ENCODE measurements around the gene NTHL1. TPM values are rescaled to one million over a fixed set of nuclear protein-coding genes. Genes with fewer than 3 reads are reported as not detected.

Gene NTHL1
- total RNA-seq, 4 donors from 2014 or later = 6.1 to 38.7 (median 25.0) TPM

DNA sequence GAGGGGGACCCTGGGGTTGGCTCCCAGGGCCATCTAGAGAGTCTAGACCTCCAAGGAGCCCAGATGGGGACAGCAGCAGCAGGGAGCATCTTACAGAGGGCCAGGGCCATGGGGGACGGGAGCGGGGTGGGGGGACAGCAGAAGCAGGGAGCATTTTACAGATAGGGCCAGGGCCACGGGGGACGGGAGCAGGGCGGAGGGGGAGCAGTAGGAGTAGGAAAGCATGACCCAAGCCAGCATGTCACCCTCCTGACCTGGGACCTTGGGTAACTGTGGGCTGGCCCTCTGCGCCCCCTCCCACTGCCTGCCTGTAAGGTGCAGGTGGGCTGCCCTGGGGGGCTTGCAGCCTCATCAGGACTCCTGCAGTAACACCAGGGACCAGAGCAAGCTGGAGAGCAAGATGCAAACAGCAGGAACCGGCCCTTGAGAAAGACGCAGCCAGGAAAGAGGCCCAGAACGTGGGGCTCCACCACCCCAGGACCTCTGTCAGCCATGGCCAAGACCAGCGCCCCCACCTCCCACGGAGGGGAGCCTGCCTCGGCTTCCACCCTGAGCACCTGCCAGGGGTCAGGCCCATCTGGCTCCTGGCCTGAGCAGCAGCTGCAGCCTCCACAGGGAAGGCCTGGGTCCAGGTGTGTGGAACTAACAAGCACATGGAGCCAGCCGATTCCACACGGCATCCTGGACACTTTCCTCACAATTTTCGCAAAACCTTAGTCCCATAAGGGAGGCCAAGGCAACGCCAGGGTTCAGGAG is 40.4 kb downstream of the NTHL1 start:
- no peaks in the 10 kb centered on the region for H3K9me3 ChIP-seq
- peaks cover 9 to 10% of the 10 kb centered on the region in 2 donors for H3K36me3 ChIP-seq
- no peak for DNase-seq
- peaks cover 28 to 48% of the 10 kb centered on the region in 2 donors for H3K4me1 ChIP-seq
- H3K27me3 ChIP-seq = no peaks in the 10 kb centered on the region
- intact Hi-C loops (cut with DNase I) = no loop called here
- TF ChIP-seq, protein P1, sequence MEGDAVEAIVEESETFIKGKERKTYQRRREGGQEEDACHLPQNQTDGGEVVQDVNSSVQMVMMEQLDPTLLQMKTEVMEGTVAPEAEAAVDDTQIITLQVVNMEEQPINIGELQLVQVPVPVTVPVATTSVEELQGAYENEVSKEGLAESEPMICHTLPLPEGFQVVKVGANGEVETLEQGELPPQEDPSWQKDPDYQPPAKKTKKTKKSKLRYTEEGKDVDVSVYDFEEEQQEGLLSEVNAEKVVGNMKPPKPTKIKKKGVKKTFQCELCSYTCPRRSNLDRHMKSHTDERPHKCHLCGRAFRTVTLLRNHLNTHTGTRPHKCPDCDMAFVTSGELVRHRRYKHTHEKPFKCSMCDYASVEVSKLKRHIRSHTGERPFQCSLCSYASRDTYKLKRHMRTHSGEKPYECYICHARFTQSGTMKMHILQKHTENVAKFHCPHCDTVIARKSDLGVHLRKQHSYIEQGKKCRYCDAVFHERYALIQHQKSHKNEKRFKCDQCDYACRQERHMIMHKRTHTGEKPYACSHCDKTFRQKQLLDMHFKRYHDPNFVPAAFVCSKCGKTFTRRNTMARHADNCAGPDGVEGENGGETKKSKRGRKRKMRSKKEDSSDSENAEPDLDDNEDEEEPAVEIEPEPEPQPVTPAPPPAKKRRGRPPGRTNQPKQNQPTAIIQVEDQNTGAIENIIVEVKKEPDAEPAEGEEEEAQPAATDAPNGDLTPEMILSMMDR (IDR thresholded peaks at IDR 0.05) = no peak
- no peak for TF ChIP-seq POLR2A (IDR thresholded peaks at IDR 0.05)
- H3K4me3 ChIP-seq (replicated peaks in 1 of 3) = no peak overlapping the region
- no peak overlapping the region for H3K27ac ChIP-seq
- 90 to 93% methylated on average over 9 to 11 of the region's 16 CpGs for WGBS, 2 donors

DNA sequence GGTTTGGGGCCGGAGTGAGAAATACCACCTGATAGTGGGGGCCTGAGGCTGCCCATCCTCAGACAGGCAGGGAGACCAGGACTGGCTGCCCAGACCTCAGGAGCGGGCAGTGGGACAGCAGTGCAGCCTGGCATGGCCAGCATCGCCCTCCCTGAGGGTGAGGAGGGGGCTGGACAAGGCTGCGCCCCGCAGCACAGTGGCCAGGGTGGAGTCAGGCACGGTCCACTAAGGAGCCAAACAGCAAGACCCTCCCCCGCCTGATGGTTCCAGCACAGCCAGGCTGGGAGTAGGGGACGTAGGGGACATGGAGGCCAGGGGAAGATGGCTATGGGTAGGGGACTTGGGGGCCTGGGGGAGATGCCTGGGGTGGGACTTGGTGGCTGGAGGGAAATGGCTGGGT is 41.3 kb downstream of the NTHL1 start:
- Histone ChIP-seq H3K36me3 (peaks cover 18 to 20% of the 10 kb centered on the region in 2 donors), H3K4me1 (peaks cover 28 to 48% of the 10 kb centered on the region in 2 donors), H3K27ac (no peak overlapping the region), H3K9me3 (no peaks in the 10 kb centered on the region), H3K27me3 (no peaks in the 10 kb centered on the region), H3K4me3 (replicated peaks in 1 of 3) (no peak overlapping the region)
- 92 to 96% methylated on average over 8 of the region's 8 CpGs for WGBS, 2 donors
- intact Hi-C loops (cut with DNase I) = no loop called here
- no peak for TF ChIP-seq POLR2A (IDR thresholded peaks at IDR 0.05)
- TF ChIP-seq, protein P1 (IDR thresholded peaks at IDR 0.05) = no peak
- DNase-seq = no peak

DNA sequence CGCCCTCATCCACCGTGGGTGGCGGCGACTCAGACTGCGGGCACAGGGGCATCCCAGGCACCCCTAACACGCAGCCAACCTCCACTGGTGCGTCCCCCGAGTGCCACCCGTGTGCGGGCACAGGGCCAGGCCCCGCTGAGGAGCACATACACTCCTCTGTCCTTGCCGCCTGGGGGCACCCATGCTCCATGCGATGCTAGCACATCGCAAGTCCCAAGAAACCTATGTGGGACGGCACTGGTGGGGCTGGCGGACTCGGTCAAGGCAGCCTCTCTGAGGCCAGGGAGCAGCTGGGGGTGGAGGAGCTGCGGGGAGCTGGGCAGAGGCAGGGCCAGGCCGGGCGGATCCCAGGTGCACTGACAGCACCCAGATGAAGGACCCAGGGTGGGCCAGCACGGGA is 42.0 kb downstream of the NTHL1 start:
- WGBS, 2 donors = 83 to 84% methylated on average over 9 to 16 of the region's 21 CpGs
- Histone ChIP-seq H3K9me3 (no peaks in the 10 kb centered on the region), H3K4me1 (peaks cover 28 to 48% of the 10 kb centered on the region in 2 donors), H3K4me3 (replicated peaks in 1 of 3) (no peak overlapping the region), H3K27me3 (no peaks in the 10 kb centered on the region), H3K27ac (no peak overlapping the region), H3K36me3 (peaks cover 24 to 26% of the 10 kb centered on the region in 2 donors)
- no peak for TF ChIP-seq POLR2A (IDR thresholded peaks at IDR 0.05)
- TF ChIP-seq, protein P1 (IDR thresholded peaks at IDR 0.05) = no peak
- intact Hi-C loops (cut with DNase I) = no loop called here
- peak in 1 of 2 donors; percentile 28 for DNase-seq

DNA sequence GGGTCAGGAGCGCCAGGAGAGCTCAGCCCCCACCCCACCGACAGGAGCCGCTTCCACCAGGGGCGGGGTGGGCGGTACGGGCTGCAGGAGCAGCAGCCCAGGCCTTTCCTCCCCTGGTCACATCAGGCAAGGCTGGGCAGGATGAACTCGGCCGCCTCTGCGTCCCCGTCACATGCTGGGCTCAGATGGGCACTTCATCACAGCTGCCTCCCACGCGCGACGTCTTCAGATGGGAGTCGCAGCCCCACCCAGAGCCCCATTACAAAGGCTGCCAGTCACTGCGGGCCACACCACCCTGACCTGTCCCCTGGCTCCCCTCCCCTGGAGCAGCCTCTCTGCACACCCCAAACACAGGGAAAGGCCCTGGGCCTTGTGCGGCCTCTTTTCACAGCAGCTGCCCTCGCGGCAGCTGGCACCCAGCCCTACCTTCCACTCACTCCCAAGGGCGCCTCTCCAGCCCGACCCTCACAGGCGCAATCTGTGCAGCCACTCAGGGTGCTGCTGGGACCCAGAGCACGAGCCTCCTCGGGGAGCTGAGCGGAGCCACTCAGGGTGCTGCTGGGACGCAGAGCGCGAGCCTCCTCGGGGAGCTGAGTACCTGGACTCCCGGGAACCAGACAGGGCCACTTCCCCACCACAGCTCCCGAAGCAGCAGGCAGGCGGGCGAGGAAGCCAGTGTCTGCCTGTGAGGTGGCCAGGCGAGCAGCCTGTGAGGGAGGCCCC is 42.7 kb downstream of the NTHL1 start:
- no peaks in the 10 kb centered on the region for H3K9me3 ChIP-seq
- no peaks in the 10 kb centered on the region for H3K27me3 ChIP-seq
- intact Hi-C loops (cut with DNase I) = no loop called here
- peaks cover 29 to 31% of the 10 kb centered on the region in 2 donors for H3K36me3 ChIP-seq
- WGBS, 2 donors = 80 to 86% methylated on average over 16 to 25 of the region's 34 CpGs
- TF ChIP-seq, protein P1 (IDR thresholded peaks at IDR 0.05) = no peak
- no peak for TF ChIP-seq POLR2A (IDR thresholded peaks at IDR 0.05)
- DNase-seq = peak in 1 of 2 donors; percentile 29
- peaks cover 21 to 43% of the 10 kb centered on the region in 2 donors for H3K4me1 ChIP-seq
- H3K4me3 ChIP-seq (replicated peaks in 1 of 3) = no peak overlapping the region
- no peak overlapping the region for H3K27ac ChIP-seq
